GM20431 (cell line): Measurements from ENCODE around the gene KLF9.
"Not testable (repeated sequence)": the region's sequence is repeated elsewhere in the genome, so short reads cannot be mapped to it uniquely, and the experiment has no call there.

Source experiments
- in situ Hi-C: fragments of 300-500 bp; cut with MseI, MboI; formaldehyde crosslinking; loops from one replicate; pipeline ENCODE4 v1.15.0; 2020; ENCODE audit warnings: low sequenced_read_pairs; ENCODE audit not compliant: unreplicated experiment

Gene KLF9

GRCh38 chr9:70407081-70407503, 7.4 kb downstream of the KLF9 start:
- in situ Hi-C loops = no loop called here

GRCh38 chr9:70406434-70406862, 8.0 kb downstream of the KLF9 start:
- in situ Hi-C loops = no loop called here

GRCh38 chr9:70405808-70406433, 8.5 kb downstream of the KLF9 start:
- in situ Hi-C loops = no loop called here

DNA sequence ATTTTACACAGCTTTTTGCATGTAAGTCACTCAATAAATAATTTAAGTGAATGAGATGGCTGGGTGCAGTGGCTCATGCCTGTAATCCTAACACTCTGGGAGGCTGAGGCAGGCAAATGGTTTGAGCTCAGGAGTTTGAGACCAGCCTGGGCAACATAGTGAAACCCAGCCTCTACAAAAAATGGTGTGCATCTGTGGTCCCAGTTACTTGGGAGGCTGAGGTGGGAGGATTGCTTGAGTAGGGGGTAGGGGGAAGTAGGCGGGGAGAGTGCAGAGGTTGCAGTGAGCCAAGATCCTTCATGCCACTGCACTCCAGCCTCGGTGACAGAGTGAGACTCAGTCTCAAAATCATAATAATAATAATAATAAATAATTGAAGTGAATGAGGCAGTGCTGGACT, 10.2 kb downstream of the KLF9 start:
- in situ Hi-C loops = no loop called here

- in situ Hi-C loops = no loop called here
These were observed 10.8 kb downstream of the KLF9 start for GRCh38 chr9:70403618-70404025.

GRCh38 chr9:70403166-70403565, 11.3 kb downstream of the KLF9 start:
- in situ Hi-C loops = no loop called here

GRCh38 chr9:70402213-70402612, 12.2 kb downstream of the KLF9 start:
- in situ Hi-C loops = no loop called here

GRCh38 chr9:70401241-70401640, 13.2 kb downstream of the KLF9 start:
- in situ Hi-C loops = not testable (repeated sequence)

DNA sequence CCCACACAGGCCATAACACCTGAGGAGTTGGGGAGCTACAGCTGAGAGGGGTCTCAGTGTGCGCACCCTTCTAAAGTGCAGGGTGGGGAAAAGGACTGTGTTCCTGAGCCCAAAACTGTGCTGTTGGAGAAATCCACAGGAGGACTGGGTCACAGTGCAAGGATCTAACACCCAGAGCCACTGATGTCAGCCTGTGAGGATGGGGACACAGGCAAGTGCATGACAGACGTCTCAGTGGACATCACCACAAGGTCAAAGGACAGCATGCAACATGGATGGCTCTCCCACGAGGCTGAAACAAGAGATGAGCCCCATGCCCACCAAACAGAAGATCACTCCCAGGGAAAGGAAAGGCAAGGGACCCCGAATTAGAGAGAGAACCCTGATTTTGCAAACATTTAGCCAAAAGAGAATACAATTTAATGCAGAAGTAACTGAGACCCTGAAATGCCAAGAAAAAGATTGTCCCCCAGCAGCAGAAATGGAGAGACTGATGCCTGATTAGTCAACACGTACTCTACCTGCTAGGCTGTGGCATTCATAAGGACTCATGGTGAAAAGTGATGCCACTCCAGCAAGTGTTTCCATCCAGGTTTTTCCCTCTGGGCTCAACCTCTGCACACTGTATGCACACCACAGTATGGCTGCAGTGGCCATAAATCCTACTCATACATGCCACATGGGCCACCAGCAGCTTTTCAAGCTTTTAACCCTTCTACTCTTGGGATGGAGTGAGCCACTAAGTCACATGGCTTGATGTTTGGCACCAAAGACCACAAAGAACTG, 14.2 kb downstream of the KLF9 start:
- in situ Hi-C loops = no loop called here

DNA sequence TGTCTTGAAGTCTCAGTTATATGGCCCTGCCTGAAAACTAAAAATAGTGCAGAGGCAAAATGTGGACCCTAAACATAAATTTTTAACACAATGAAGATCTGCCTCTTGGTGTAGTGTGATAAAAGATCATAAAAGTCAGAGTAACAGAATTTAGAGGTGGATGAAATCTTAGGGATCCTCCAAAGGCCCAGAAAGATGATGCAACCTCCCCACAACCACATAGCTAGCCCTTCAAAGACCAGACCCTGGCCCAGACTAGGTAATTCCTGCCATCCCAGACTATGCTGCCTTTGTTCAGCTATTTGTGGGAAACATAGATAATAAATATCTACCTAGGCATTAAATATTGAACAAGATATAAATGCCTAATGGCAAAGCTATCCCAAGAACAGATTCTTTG, 15.3 kb downstream of the KLF9 start:
- in situ Hi-C loops = no loop called here

GRCh38 chr9:70398145-70398556, 16.3 kb downstream of the KLF9 start:
- in situ Hi-C loops = no loop called here

DNA sequence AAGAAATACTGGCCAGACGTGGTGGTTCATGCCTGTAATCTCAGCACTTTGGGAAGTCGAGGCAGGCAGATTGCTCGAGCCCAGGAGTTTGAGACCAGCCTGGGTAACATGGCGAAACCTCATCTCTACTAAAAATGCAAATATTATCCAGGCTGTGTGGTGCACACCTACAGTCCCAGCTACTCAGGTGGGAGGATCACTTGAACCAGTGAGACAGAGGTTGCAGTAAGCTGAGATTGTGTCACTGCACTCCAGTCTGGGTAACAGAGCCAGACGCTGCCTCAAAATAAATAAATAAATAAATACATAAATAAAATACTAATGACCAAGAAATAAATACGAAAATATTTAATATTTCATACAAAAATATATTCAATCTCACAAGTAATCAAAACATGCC, 18.8 kb downstream of the KLF9 start:
- in situ Hi-C loops = no loop called here

- in situ Hi-C loops = no loop called here
These were observed 21.6 kb downstream of the KLF9 start for GRCh38 chr9:70392850-70393249.

GRCh38 chr9:70392189-70392588, 22.3 kb downstream of the KLF9 start:
- in situ Hi-C loops = no loop called here

DNA sequence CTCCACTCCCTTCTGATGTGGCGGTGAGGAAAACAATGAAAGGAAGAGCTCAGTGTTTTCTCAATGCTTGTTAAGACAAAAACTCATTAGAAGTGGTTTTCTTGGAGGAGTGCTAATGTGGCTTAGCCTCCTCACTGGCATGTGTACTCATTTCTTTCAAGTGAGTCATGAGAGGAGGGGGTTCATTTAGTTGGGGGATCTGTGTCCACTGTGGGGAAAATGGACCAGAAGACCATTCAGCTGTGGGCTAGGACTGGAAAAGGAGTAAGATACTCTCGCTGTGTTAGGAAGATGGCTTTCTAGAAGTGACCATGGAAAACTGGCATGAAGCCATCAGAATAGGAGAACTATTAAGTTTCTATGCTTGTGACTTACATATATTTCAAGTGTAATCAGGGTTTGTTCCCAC, 23.5 kb downstream of the KLF9 start:
- in situ Hi-C loops = no loop called here

DNA sequence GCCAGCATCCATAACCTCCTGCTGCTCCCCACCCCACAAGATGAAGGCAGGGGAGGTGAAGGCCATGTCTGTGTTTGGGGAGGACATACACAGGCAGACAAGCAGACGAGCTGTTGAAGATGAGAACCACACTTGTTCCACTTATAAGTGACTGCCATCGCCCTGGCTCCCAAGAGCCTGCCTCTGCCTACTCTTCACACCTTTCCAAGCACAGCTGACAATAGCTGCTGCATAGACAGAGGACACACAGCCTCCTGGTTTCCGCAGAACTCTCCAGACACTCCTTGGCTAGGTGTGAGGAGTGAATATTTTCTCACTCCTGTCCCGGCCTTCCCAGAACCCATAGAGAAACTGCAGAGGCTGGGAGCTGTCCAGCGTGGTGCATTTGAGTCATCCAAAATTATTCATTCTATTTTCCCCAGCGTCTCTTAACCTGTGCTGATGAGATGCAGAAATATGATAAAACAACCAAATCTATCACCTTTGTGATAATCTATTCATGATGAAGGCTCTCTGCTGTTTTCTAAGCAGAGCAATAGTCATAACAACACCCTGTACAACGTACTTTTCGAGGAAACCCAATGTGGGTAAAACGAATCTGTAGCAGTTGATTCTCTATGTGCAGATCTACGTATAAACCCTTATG, 24.7 kb downstream of the KLF9 start:
- in situ Hi-C loops = no loop called here

- in situ Hi-C loops = no loop called here
These were observed 25.3 kb downstream of the KLF9 start for GRCh38 chr9:70389188-70389587.

DNA sequence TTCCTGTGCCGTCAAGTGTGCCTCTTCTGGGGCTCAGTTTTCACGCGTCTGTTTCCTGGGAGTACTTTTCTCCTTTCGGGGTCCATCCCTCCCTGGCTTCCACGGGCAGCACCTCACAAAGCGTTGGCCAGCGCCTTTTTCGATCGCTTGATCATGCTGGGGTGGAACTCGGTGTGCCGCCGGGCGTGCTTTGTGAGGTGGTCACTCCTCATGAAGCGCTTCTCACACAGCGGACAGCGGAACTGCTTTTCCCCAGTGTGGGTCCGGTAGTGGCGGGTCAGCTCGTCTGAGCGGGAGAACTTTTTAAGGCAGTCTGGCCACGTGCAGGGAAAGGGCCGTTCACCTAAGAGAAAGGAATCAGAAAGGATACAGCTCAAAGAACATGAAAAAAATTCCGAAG, 26.8 kb downstream of the KLF9 start:
- in situ Hi-C loops = no loop called here

DNA sequence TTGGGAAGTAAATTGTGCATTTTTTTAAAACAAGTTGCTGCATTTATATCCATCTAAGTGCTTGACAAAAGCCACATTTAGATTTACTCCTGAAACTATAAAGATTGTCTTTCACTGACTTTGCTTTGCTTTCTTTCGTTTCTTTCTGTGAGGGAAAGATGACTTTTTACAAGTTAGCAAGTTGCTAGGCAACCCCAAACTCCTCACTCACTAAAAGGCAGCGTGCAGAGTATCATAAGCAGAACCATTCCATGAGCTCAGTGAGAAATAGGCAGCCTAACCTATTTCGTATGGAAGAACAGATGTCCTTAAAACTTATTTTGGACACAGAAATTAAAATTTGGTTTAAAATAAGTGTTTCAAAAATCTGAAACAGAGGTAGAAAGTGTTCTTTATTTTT, 29.0 kb downstream of the KLF9 start:
- in situ Hi-C loops = no loop called here

DNA sequence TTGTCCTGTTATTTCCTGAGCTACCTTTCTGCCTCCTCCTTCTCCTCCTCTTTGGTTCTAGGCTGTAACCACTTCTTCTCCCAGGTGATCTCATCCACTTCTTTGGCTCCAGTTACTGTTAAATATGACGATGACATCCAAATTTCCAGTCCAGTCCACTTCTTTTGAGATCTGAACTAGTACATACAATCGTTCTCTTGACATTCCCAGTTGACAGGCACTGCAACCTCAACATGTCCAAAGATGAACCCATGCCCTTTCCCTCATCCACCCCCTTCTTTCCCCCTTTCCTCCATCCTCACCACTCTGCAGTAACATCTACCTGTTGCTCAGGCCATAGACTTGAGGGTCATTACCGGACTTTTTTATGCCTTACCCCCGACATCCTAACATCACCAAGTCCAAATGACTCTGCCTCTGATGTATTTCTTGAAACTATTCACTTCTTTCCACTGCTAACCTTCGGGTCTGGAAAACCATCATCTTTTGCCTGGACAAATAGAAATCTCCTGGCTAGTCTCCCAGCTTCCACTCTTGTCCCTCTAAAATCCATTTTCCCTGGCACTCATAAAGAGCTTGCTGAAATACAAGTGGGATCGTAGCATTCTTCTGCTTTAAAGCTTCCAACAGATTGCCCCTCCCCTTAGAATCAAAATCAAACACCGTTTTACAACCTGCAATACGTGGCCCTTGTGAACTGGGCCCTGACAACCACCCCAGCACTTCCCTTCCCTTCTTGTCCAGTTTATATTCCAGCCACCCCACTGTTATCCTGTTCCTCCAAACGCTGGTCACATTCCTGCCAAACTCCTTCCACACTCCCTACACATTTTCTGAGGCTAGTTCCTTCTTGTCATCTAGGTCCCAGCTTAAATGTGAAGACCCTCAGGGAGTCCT, 31.5 kb downstream of the KLF9 start:
- in situ Hi-C loops = no loop called here
